RWPE1 (cell line): ENCODE measurements around the gene PCYT2.

Experiments used
- CTCF ChIA-PET: fragments of 350-600 bp; sonication (Branson Sonifier 250); formaldehyde crosslinking; extraction: SDS; loops from one replicate; lab custom pipeline; 2021; lab: Yijun Ruan, JAX
- POLR2A ChIA-PET: fragments of 400-600 bp; formaldehyde crosslinking; extraction: SDS; loops from one replicate; lab custom pipeline; 2020; ENCODE audit warnings: antibody characterized with exemption; ENCODE audit not compliant: low non-redundant PET; lab: Yijun Ruan, JAX
- DNase-seq: peaks from one replicate; pipeline ENCODE4 v3.0.0; 2012; ENCODE audit warnings: low spot score
- H3K27ac ChIP-seq: fragments of 450-650 bp; 2 replicates; pipeline ENCODE4 v1.5.1; 2017
- CTCF ChIP-seq: fragments of 450-650 bp; conservative IDR thresholded peaks from 2 replicates; pipeline ENCODE4 v1.5.1; 2017; ENCODE audit warnings: low read depth, mild to moderate bottlenecking

PCYT2 gene

GRCh38 chr17:81877569-81877968, 33.6 kb downstream of the PCYT2 start:
- TF ChIP-seq CTCF: no peak
- CTCF ChIA-PET: no interaction called here
- peak overlapping the region; percentile 25 for H3K27ac ChIP-seq
- POLR2A ChIA-PET: no interaction called here
- DNase-seq: no peak

- TF ChIP-seq CTCF: peak; percentile 46
- CTCF ChIA-PET: no interaction called here
- DNase-seq: peak; percentile 93
- POLR2A ChIA-PET: no interaction called here
- peak overlapping the region; percentile 97 for H3K27ac ChIP-seq
Measured at GRCh38 chr17:81871387-81872230, 39.6 kb downstream of the PCYT2 start.

- ChIA-PET POLR2A (no interaction called here), CTCF (no interaction called here)
- no peak for DNase-seq
- H3K27ac ChIP-seq: peak within 1 kb of the TSS; percentile 97
- no peak for TF ChIP-seq CTCF
Measured at GRCh38 chr17:81870981-81871386, 40.2 kb downstream of the PCYT2 start, which contains the start of gene ARHGDIA. Gene ARHGDIA, minus strand, starts transcription at chr17:81871337. Its CDS starts 1,407 bp downstream, at chr17:81869930.

GRCh38 chr17:81870131-81870980, 40.8 kb downstream of the PCYT2 start:
- ChIA-PET CTCF (interaction anchor here (0.9 to 1.5 kb wide), 3 partner anchors 10 to 135 kb away, joined by 3 to 5 read pairs (median 4); partner anchors contain the start of gene P4HB), POLR2A (interaction anchor here (0.7 kb wide), 1 partner anchor 9 kb away, joined by 3 read pairs; no protein-coding TSS in a partner anchor)
- no peak for TF ChIP-seq CTCF
- DNase-seq: no peak
- H3K27ac ChIP-seq: peak overlapping the region; percentile 97

GRCh38 chr17:81869221-81870130, 41.7 kb downstream of the PCYT2 start:
- peak; percentile 98 for TF ChIP-seq CTCF
- CTCF ChIA-PET: interaction anchor here (0.6 to 1.5 kb wide), 8 partner anchors 9 to 272 kb away, joined by 3 to 5 read pairs (median 3); partner anchors contain the start of gene P4HB
- POLR2A ChIA-PET: interaction anchor here (0.5 to 0.8 kb wide), 3 partner anchors 8 to 23 kb away, joined by 3 to 4 read pairs (median 3); no protein-coding TSS in a partner anchor
- no peak for DNase-seq
- peak overlapping the region; percentile 97 for H3K27ac ChIP-seq
